Heart left ventricle (tissue), 13 donors: Measurements from ENCODE around the gene CCDC170.

ENCODE experiments used
- CTCF ChIP-seq, 12 donors: fragments of 200-600 bp; sonication (generic) in 4 of 12; IDR thresholded peaks; one replicate each; pipeline versions ENCODE4 v1.5.0 to v1.8.0; 2018 to 2022; ENCODE audit warnings: antibody characterized with exemption in 12 of 12, mild to moderate bottlenecking in 5 of 12
- POLR2A ChIP-seq, 2 donors: fragments of 450-650 bp; IDR thresholded peaks; one replicate each; pipeline ENCODE4 v1.6.1; 2017; ENCODE audit warnings: antibody characterized with exemption in 2 of 2, mild to moderate bottlenecking in 2 of 2, moderate library complexity in 2 of 2
- donor health status: ischemic (EF 13 %, LVEDD 7.1; RV severe dilation, severe dysfunction).
- donor health status: DM: no; HTN: yes; CAD: no.
- donor health status: DM: no; HTN: no; CAD: no.
- donor health status: ischemic (EF 25% LVEDD 6.9; RV normal size, moderate dysfunction).
- donor health status: ischemic (EF 25% LVEDD 5.7; RV mildly dilated, moderate dysfunction).
- donor health status: ischemic (EF 35%, LVEDD 5.7; RV mildly dilated, moderate dysfunction).
- donor health status: nonischemic (EF 11% LVEDD 7.7; RV severe dilation, severe dysfunction).
- donor health status: DM: yes; HTN: yes; CAD: no.
- donor health status: PGD.
- donor health status: ischemic (EF 29% LVEDD 5.4; RV normal size, mild dysfunction).
- donor health status: nonischemic (EF 23%, LVEDD 6.1; RV moderate dilation, normal function).

DNA sequence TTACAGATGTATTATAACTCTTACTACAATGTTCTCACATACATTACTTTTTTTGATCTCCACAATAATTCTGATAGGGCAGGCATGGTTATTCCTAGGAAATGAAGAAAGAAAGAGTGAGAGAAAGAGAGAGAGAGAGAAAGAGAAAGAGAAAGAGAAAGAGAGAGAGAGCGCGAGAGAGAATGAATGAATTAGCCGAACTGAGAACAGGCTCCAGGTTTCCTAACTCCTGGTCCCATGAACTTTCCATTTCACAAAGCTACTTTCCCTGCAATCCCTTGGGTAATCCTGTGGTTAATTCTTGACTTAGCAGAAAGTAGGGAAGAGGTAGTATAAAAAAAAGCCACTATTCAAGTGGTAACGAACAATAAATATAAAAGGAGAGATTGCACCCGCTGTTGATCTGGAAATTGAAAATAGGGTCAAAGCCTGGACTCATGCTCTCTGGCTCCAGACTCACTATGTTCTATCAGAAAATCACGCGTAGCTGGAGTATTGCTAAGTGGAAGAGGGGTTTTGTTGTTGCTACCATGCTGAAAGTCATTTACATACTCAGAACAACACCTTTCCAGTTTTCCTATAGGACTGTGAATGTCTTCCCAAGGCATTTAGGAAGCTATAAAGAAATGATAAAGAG lies 131.2 kb downstream of the CCDC170 start:
- TF ChIP-seq CTCF (IDR thresholded peaks at IDR 0.05): no peak
- TF ChIP-seq POLR2A (IDR thresholded peaks at IDR 0.05): no peak
